T-helper 2 cell treated with Interferon-gamma antibody and Interleukin-4, amounts not matched to agents 5 μg/mL and 100 μg/mL, for 36 hours (primary cell): Measurements from ENCODE around the gene RBMY1E.
"Not testable (repeated sequence)": the region's sequence is repeated elsewhere in the genome, so short reads cannot be mapped to it uniquely, and the experiment has no call there.

Experiments used
- DNase-seq: peaks from one replicate; pipeline ENCODE4 v3.0.0; 2021; ENCODE audit warnings: low spot score
- H3K27ac Mint-ChIP-seq: one replicate; pipeline ENCODE4 v1.8.0; 2021; ENCODE audit warnings: mild to moderate bottlenecking, mixed read lengths
- H3K27me3 Mint-ChIP-seq: one replicate; pipeline ENCODE4 v1.8.0; 2021; ENCODE audit warnings: low read depth, mixed read lengths
- H3K36me3 Mint-ChIP-seq: one replicate; pipeline ENCODE4 v1.8.0; 2021; ENCODE audit warnings: low read depth, mixed read lengths
- H3K4me1 Mint-ChIP-seq: one replicate; pipeline ENCODE4 v1.8.0; 2021; ENCODE audit warnings: low read depth, mixed read lengths
- H3K4me3 Mint-ChIP-seq: one replicate; pipeline ENCODE4 v1.8.0; 2022; ENCODE audit warnings: mild to moderate bottlenecking, moderate library complexity, mixed read lengths
- H3K9me3 Mint-ChIP-seq: one replicate; pipeline ENCODE4 v1.8.0; 2021; ENCODE audit warnings: mixed read lengths

The RBMY1E gene

GRCh38 chrY:21917932-21918331 is at the start of gene RBMY1E:
Gene RBMY1E, minus strand, starts transcription at chrY:21918032. Its CDS starts 1,978 bp downstream, at chrY:21916054.
- not testable (repeated sequence) for H3K9me3 Mint-ChIP-seq, H3K4me3 Mint-ChIP-seq, H3K36me3 Mint-ChIP-seq, H3K4me1 Mint-ChIP-seq, DNase-seq, H3K27me3 Mint-ChIP-seq, H3K27ac Mint-ChIP-seq

- DNase-seq, H3K9me3 Mint-ChIP-seq, H3K36me3 Mint-ChIP-seq, H3K4me1 Mint-ChIP-seq, H3K4me3 Mint-ChIP-seq, H3K27me3 Mint-ChIP-seq, H3K27ac Mint-ChIP-seq: not testable (repeated sequence)
These were observed 23.4 kb downstream of the RBMY1E start, which contains the start of gene RBMY1D for GRCh38 chrY:21894426-21894825. Gene RBMY1D, minus strand, starts transcription at chrY:21894526. Its CDS starts 2,013 bp downstream, at chrY:21892513.

- not testable (repeated sequence) for H3K36me3 Mint-ChIP-seq, H3K27me3 Mint-ChIP-seq, H3K4me3 Mint-ChIP-seq, H3K9me3 Mint-ChIP-seq, H3K27ac Mint-ChIP-seq, DNase-seq, H3K4me1 Mint-ChIP-seq
These were observed 48.3 kb downstream of the RBMY1E start for GRCh38 chrY:21869407-21870076.
